Loucy (cell line): ENCODE results near the gene EZR.

ENCODE experiments used
- H2AFZ ChIP-seq: fragments of 200-600 bp; sonication (generic); 2 replicates; pipeline ENCODE4 v1.6.0; 2016; ENCODE audit warnings: antibody characterized with exemption, mild to moderate bottlenecking, low read length, moderate library complexity
- H3F3A ChIP-seq: fragments of 200-600 bp; 2 replicates; pipeline ENCODE4 v1.6.0; 2016; ENCODE audit warnings: antibody characterized with exemption, low read depth, mild to moderate bottlenecking
- H3K27me3 ChIP-seq: fragments of 200-600 bp; sonication (generic); 2 replicates; pipeline ENCODE4 v1.6.1; 2014; ENCODE audit warnings: low read length, mild to moderate bottlenecking; ENCODE audit not compliant: insufficient read depth, poor library complexity, severe bottlenecking
- H3K36me3 ChIP-seq: fragments of 200-600 bp; sonication (generic); 2 replicates; pipeline ENCODE4 v1.6.1; 2016; ENCODE audit warnings: low read length; ENCODE audit not compliant: insufficient read depth
- H3K4me1 ChIP-seq: fragments of 200-600 bp; sonication (generic); 2 replicates; pipeline ENCODE4 v1.5.1; 2014; ENCODE audit warnings: low read length, mild to moderate bottlenecking; ENCODE audit not compliant: insufficient read depth, poor library complexity, severe bottlenecking
- H3K4me2 ChIP-seq: fragments of 200-600 bp; sonication (generic); 2 replicates; pipeline ENCODE4 v1.6.0; 2014; ENCODE audit warnings: antibody characterized with exemption, low read length, low read depth, mild to moderate bottlenecking; ENCODE audit not compliant: poor library complexity, severe bottlenecking
- H3K4me3 ChIP-seq: fragments of 200-600 bp; sonication (generic); 2 replicates; pipeline ENCODE4 v1.5.1; 2014; ENCODE audit warnings: low read length, mild to moderate bottlenecking, mixed read lengths; ENCODE audit not compliant: poor library complexity, severe bottlenecking
- H3K79me2 ChIP-seq: fragments of 200-600 bp; sonication (generic); 2 replicates; pipeline ENCODE4 v1.6.1; 2014; ENCODE audit warnings: low read length; ENCODE audit not compliant: insufficient read depth
- H3K9ac ChIP-seq: fragments of 200-600 bp; sonication (generic); 2 replicates; pipeline ENCODE4 v1.6.0; 2014; ENCODE audit warnings: mild to moderate bottlenecking, low read depth, low read length, moderate library complexity; ENCODE audit not compliant: poor library complexity, severe bottlenecking
- H3K9me2 ChIP-seq: fragments of 200-600 bp; sonication (generic); replicated peaks from 2 replicates; pipeline ENCODE4 v1.6.1; 2016; ENCODE audit warnings: low read depth, low read length, mixed read lengths
- H3K9me3 ChIP-seq: fragments of 200-600 bp; sonication (generic); 2 replicates; pipeline ENCODE4 v1.6.1; 2014; ENCODE audit warnings: mild to moderate bottlenecking, antibody characterized with exemption, low read length, low read depth; ENCODE audit not compliant: insufficient read depth
- H4K20me1 ChIP-seq: fragments of 200-600 bp; sonication (generic); 2 replicates; pipeline ENCODE4 v1.6.0; 2014; ENCODE audit warnings: antibody characterized with exemption, low read length, mild to moderate bottlenecking; ENCODE audit not compliant: insufficient read depth, poor library complexity, severe bottlenecking
- EZH2phosphoT487 ChIP-seq: fragments of 200-600 bp; IDR thresholded peaks from 2 replicates; pipeline ENCODE4 v1.6.1; 2018; ENCODE audit warnings: antibody characterized with exemption, mild to moderate bottlenecking, moderate library complexity, borderline replicate concordance
- TF ChIP-seq, protein P1 (sequence below): fragments of 200-600 bp; sonication (generic); conservative IDR thresholded peaks from 2 replicates; pipeline ENCODE4 v1.5.1; 2014; ENCODE audit warnings: mild to moderate bottlenecking, antibody characterized with exemption, low read length

The EZR gene

GRCh38 chr6:158760618-158761250 lies 58.4 kb downstream of the EZR start:
- no peaks in the 10 kb centered on the region for H3K4me1 ChIP-seq
- H3F3A ChIP-seq, result no peaks in the 10 kb centered on the region
- H2AFZ ChIP-seq, result no peak overlapping the region
- TF ChIP-seq, protein P1, sequence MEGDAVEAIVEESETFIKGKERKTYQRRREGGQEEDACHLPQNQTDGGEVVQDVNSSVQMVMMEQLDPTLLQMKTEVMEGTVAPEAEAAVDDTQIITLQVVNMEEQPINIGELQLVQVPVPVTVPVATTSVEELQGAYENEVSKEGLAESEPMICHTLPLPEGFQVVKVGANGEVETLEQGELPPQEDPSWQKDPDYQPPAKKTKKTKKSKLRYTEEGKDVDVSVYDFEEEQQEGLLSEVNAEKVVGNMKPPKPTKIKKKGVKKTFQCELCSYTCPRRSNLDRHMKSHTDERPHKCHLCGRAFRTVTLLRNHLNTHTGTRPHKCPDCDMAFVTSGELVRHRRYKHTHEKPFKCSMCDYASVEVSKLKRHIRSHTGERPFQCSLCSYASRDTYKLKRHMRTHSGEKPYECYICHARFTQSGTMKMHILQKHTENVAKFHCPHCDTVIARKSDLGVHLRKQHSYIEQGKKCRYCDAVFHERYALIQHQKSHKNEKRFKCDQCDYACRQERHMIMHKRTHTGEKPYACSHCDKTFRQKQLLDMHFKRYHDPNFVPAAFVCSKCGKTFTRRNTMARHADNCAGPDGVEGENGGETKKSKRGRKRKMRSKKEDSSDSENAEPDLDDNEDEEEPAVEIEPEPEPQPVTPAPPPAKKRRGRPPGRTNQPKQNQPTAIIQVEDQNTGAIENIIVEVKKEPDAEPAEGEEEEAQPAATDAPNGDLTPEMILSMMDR, result no peak
- no peak for TF ChIP-seq EZH2phosphoT487
- peaks cover 15% of the 10 kb centered on the region; the same call in 1 of the 2 replicates for H3K36me3 ChIP-seq
- no peaks in the 10 kb centered on the region for H4K20me1 ChIP-seq
- no peaks in the 10 kb centered on the region for H3K9me3 ChIP-seq
- no peaks in the 10 kb centered on the region for H3K27me3 ChIP-seq
- no peak overlapping the region for H3K9ac ChIP-seq
- H3K4me3 ChIP-seq, result no peak overlapping the region
- H3K9me2 ChIP-seq, result no peaks in the 10 kb centered on the region
- H3K79me2 ChIP-seq, result no peaks in the 10 kb centered on the region
- no peak overlapping the region for H3K4me2 ChIP-seq

DNA sequence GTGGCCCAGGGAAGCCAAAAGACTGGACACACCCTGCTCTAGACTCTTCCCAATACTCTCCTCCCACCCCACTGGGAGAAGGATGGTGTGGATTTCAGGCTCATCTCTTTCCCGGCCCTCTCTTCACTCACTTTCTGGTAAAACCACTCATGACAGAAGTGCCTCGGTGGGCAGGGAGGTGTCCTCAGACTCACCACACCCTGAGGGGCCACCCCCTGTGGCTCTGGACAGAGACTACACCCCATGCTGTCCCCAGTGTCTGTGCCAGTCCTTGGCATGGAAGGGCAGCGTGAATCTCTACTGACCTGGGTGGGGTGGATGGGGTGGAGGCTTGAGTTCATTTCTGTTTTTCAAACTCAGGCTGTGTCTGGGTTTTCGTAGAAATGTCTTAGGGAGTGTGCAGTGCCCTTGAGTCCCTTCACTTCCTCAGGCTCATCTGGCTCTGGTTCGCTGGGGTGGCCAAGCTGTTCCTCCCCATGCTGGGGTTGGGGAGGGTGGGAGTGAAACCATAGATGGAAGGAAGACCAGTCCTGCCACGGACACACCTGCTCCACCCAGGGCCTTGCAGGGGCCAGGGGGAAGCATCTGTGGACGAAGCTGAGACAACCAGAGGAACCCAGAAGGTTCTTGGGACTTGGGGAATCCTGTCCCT lies 59.1 kb downstream of the EZR start:
- Histone ChIP-seq H3K4me1 (no peaks in the 10 kb centered on the region), H3K9me2 (no peaks in the 10 kb centered on the region), H3K27me3 (no peaks in the 10 kb centered on the region), H3K79me2 (no peaks in the 10 kb centered on the region), H3K4me3 (no peak overlapping the region), H3K9ac (no peak overlapping the region), H2AFZ (no peak overlapping the region), H4K20me1 (no peaks in the 10 kb centered on the region), H3F3A (no peaks in the 10 kb centered on the region), H3K4me2 (no peak overlapping the region), H3K9me3 (no peaks in the 10 kb centered on the region), H3K36me3 (peaks cover 9% of the 10 kb centered on the region; the same call in 1 of the 2 replicates)
- TF ChIP-seq, protein P1, result no peak
- TF ChIP-seq EZH2phosphoT487, result no peak

DNA sequence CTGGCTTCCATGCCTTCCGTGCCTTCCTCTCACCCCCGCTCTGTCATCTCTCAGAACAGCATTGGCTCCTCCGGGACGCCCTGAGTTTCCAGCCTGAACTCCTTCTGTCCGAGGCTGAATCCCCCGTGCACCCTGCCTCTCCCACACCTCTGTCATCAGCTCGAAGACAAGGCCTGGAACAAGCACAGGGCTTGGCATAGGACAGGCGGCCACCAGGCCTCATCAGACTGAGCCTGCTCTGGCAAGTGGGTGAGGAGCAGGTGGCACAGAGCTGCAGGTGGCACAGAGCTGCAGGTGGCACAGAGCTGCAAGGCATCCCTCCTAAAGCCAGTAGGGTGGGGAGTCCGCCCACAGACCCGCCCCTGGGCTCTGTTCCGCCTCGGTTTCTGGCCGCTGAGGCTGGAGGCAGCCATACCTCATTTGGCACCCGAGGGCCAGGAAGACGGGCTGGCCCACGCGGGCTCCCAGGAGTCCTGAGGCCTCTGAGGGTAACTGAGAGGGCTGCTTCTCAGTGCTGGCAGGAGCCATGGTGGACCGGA lies 60.2 kb downstream of the EZR start:
- Histone ChIP-seq H3K4me2 (no peak overlapping the region), H3K9ac (no peak overlapping the region), H3K36me3 (no peaks in the 10 kb centered on the region; the same call in 1 of the 2 replicates), H3K9me2 (no peaks in the 10 kb centered on the region), H3K79me2 (no peaks in the 10 kb centered on the region), H3K4me3 (no peak overlapping the region), H3K27me3 (no peaks in the 10 kb centered on the region), H3K9me3 (no peaks in the 10 kb centered on the region), H3F3A (no peaks in the 10 kb centered on the region), H2AFZ (no peak overlapping the region), H3K4me1 (no peaks in the 10 kb centered on the region), H4K20me1 (no peaks in the 10 kb centered on the region)
- TF ChIP-seq, protein P1, result no peak
- TF ChIP-seq EZH2phosphoT487, result no peak
